K562 (cell line): ENCODE measurements around the gene EEF1A1. TPM values are rescaled to one million over a fixed set of nuclear protein-coding genes. Genes with fewer than 3 reads are reported as not detected.

Source experiments
- ATAC-seq: fragments of 200-7000 bp; cut with Tn5 transposase; 3 replicates; pipeline ENCODE4 v1.9.1; 2020; ENCODE audit warnings: moderate library complexity
- BruUV-seq: library from RNA; stranded (reverse); fragments of 400-500 nt; replicated peaks from 2 replicates; lab custom pipeline; 2021; lab: Mats Ljungman, UMichigan
- CTCF ChIA-PET: fragments of 300-600 bp; formaldehyde crosslinking; extraction: SDS; loops from one replicate; lab custom pipeline; 2021; ENCODE audit warnings: low intra/inter-chr PET ratio; lab: Yijun Ruan, JAX
- POLR2A ChIA-PET: fragments of 300-600, 350-650 bp; sonication (Branson Sonifier 250); formaldehyde crosslinking; extraction: SDS; loops from one replicate; lab custom pipeline; 2021; ENCODE audit warnings: antibody characterized with exemption, inconsistent platforms; lab: Yijun Ruan, JAX
- DNase-seq, 4 experiments: peaks; one replicate each; pipeline versions ENCODE4 v3.0.0 to v3.0.0-alpha.2; 2011 to 2018; ENCODE audit warnings: low spot score in 3 of 4, mixed read lengths in 3 of 4; ENCODE audit errors: extremely low read depth in 1 of 4
- FAIRE-seq: peaks from 2 replicates; lab custom pipeline; 2011; peaks lifted over from hg19 to GRCh38; lab: Jason Lieb, UNC
- H2AFZ ChIP-seq: 2 replicates; pipeline ENCODE4 v1.6.0; 2011; ENCODE audit warnings: low read depth, low read length, control low read depth, inconsistent platforms
- H3K27ac ChIP-seq: fragments of 200-600 bp; 3 replicates; pipeline ENCODE4 v1.8.0; 2011; ENCODE audit warnings: low read depth, mild to moderate bottlenecking, control low read depth, inconsistent platforms, low read length, moderate library complexity, mixed read lengths; ENCODE audit errors: extremely low read depth
- H3K27me3 ChIP-seq, 2 experiments: fragments of 300-600 bp in 1 of 2; 2 replicates in 1 of 2; 3 replicates in 1 of 2; pipeline versions ENCODE4 v1.6.0 to v1.8.0; 2011; ENCODE audit warnings: inconsistent platforms in 2 of 2, low read length in 2 of 2, mild to moderate bottlenecking in 1 of 2, mixed read lengths in 1 of 2, moderate library complexity in 1 of 2; ENCODE audit not compliant: control insufficient read depth in 2 of 2, insufficient read depth in 2 of 2
- H3K36me3 ChIP-seq: fragments of 300-600 bp; 3 replicates; pipeline ENCODE4 v1.8.0; 2011; ENCODE audit warnings: mild to moderate bottlenecking, low read length, inconsistent platforms; ENCODE audit not compliant: control insufficient read depth, insufficient read depth
- H3K4me1 ChIP-seq, 2 experiments: fragments of 200-600 bp in 1 of 2; replicated peaks in 1 of 2; 2 replicates in 1 of 2; 3 replicates in 1 of 2; pipeline versions ENCODE4 v1.5.1 to v1.8.0; 2011; ENCODE audit warnings: inconsistent platforms in 2 of 2, low read length in 2 of 2, mild to moderate bottlenecking in 1 of 2, mixed read lengths in 1 of 2, moderate library complexity in 1 of 2; ENCODE audit not compliant: control insufficient read depth in 2 of 2, insufficient read depth in 2 of 2
- H3K4me2 ChIP-seq: 2 replicates; pipeline ENCODE4 v1.6.1; 2011; ENCODE audit warnings: low read length, control low read depth, inconsistent platforms, mixed read lengths; ENCODE audit not compliant: insufficient read depth
- H3K4me3 ChIP-seq: fragments of 200-600 bp; sonication (generic), shearing (Covaris generic); 2 replicates; pipeline ENCODE4 v1.5.1; 2016; ENCODE audit warnings: control low read depth, inconsistent platforms
- H3K79me2 ChIP-seq: fragments of 200-600 bp; 3 replicates; pipeline ENCODE4 v1.8.0; 2011; ENCODE audit warnings: low read length, inconsistent platforms; ENCODE audit not compliant: control insufficient read depth, insufficient read depth
- H3K9ac ChIP-seq, 2 experiments: 2 replicates each; pipeline versions ENCODE4 v1.6.0 to v1.6.1; 2011; ENCODE audit warnings: low read depth in 2 of 2, low read length in 2 of 2, control low read depth in 1 of 2, inconsistent platforms in 1 of 2, mild to moderate bottlenecking in 1 of 2, mixed read lengths in 1 of 2; ENCODE audit not compliant: insufficient read depth in 1 of 2
- H3K9me1 ChIP-seq: one replicate; pipeline ENCODE4 v1.6.0; 2011; ENCODE audit warnings: inconsistent platforms, mild to moderate bottlenecking, low read length, moderate library complexity; ENCODE audit not compliant: control insufficient read depth, insufficient read depth
- H3K9me3 ChIP-seq: replicated peaks from 2 replicates; pipeline ENCODE4 v1.5.1; 2011; ENCODE audit warnings: low read depth, low read length, inconsistent platforms; ENCODE audit not compliant: control insufficient read depth, insufficient read depth
- H4K20me1 ChIP-seq: replicated peaks from 2 replicates; pipeline ENCODE4 v1.6.1; 2011; ENCODE audit warnings: low read length, inconsistent platforms, mixed read lengths; ENCODE audit not compliant: control insufficient read depth, insufficient read depth
- ETV1 ChIP-seq: fragments of 450-650 bp; conservative IDR thresholded peaks from 2 replicates; pipeline ENCODE4 v1.6.1; 2016; ENCODE audit warnings: missing genetic modification characterization, control low read depth, low read depth, missing compliant biosample characterization
- NR2C1 ChIP-seq, 2 experiments: fragments of 450-650 bp; IDR thresholded peaks; 2 replicates each; pipeline ENCODE4 v1.6.1; 2017; ENCODE audit warnings: mild to moderate bottlenecking in 2 of 2, antibody characterized with exemption in 1 of 2, inconsistent platforms in 1 of 2, missing compliant biosample characterization in 1 of 2, missing genetic modification characterization in 1 of 2
- NR2C2 ChIP-seq, 2 experiments: fragments of 200-800 bp in 1 of 2; sonication (Bioruptor generic) in 1 of 2; sonication (generic) in 1 of 2; formaldehyde crosslinking in 1 of 2; IDR thresholded peaks; 2 replicates each; pipeline versions ENCODE4 v1.6.1 to v1.8.0; 2016 to 2022; ENCODE audit warnings: mild to moderate bottlenecking in 1 of 2, missing compliant biosample characterization in 1 of 2, missing genetic modification characterization in 1 of 2, missing genetic modification reagents in 1 of 2
- WGBS: fragments of 100-300 bp; shearing (Covaris generic); methylation state at CpG from one replicate; pipeline ENCODE4 v1.1.6; 2016; ENCODE audit warnings: low coverage, mixed read lengths; ENCODE audit not compliant: insufficient coverage; ENCODE audit errors: missing lambda C conversion rate; 5-methylcytosine and 5-hydroxymethylcytosine counted together
- in situ Hi-C: fragments of 300-500 bp; cut with MboI; formaldehyde crosslinking; loops from 4 replicates; pipeline ENCODE4 v1.15.0; 2018; ENCODE audit warnings: inconsistent platforms, mixed read lengths
- intact Hi-C: fragments of 100-400 bp; cut with micrococcal nuclease; formaldehyde crosslinking; loops from 2 replicates; pipeline ENCODE4 v1.14.2; 2022
- polyA plus RNA-seq, 8 experiments: library from polyadenylated mRNA; depleted of rRNA in 4 of 8; stranded (reverse) in 5 of 8; unstranded in 3 of 8; fragments of >200 nt; fragmentation: Nextera tagmentation in 2 of 8; fragmentation: Illumina TruSeq in 1 of 8; extraction: Ambion mirVana in 2 of 8; extraction: Trizol in 1 of 8; gene quantifications; 2 replicates each; pipeline versions ENCODE4 v1.2.1 to v1.2.3, GENCODE V29; 2011 to 2014; ENCODE audit warnings: inconsistent platforms in 1 of 8, missing spikeins in 1 of 8
- total RNA-seq, 7 experiments: library from RNA; depleted of rRNA in 6 of 7; stranded (reverse); fragments of >200 nt in 6 of 7; fragmentation: Illumina TruSeq in 2 of 7; extraction: Trizol in 2 of 7; gene quantifications; 2 replicates each; pipeline versions ENCODE4 v1.2.1 to v1.2.3, GENCODE V29; 2011 to 2021; ENCODE audit warnings: low replicate concordance in 1 of 7
- TF ChIP-seq, protein P1 (sequence below): fragments of 250-450 bp; sonication (Bioruptor Pico); IDR thresholded peaks from 2 replicates; pipeline ENCODE4 v1.4.0; 2020

EEF1A1 gene
- total and polyA plus RNA-seq, 9 of the 15 experiments (the other 6 are each of a cell fraction or from before 2014, with no cell fraction given), result 6,453 to 17,323 (median 11,082) TPM

DNA sequence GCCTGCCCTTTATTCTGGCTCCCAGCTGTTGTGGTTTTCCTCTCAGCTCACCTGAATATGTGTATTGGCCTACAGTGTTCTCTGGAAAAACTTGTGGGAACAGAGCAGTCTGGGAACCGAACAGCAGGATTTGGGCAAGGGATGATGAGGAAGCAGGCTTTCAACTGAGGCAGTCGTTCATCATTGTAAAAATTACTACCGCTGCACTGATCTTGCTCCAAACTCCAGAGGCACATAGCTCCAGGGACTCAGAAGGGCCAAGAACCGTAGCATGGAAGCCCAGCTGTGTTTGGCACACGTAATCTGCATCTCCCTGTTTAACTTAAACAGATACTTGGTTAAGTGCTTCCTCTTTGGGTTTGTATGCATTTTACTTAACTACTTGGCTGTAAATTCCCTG is 48.3 kb upstream of the EEF1A1 start:
- Histone ChIP-seq H3K36me3 (no peaks in the 10 kb centered on the region), H4K20me1 (no peaks in the 10 kb centered on the region), H3K9me3 (no peaks in the 10 kb centered on the region), H3K4me2 (no peak overlapping the region), H2AFZ (no peak overlapping the region), H3K4me1 (peaks cover 4 to 16% of the 10 kb centered on the region in 2 experiments; a peak in 4 of 5 replicates), H3K27me3 (no peaks in the 10 kb centered on the region), H3K9ac (no peak overlapping the region), H3K9me1 (no peaks in the 10 kb centered on the region), H3K27ac (no peak overlapping the region), H3K79me2 (no peaks in the 10 kb centered on the region), H3K4me3 (no peak overlapping the region)
- no peak for FAIRE-seq
- ATAC-seq, result no peak
- BruUV-seq, result no TSS peak
- intact Hi-C loops, result no loop called here
- no peak for DNase-seq
- in situ Hi-C loops, result no loop called here
- no peak for TF ChIP-seq NR2C1 (IDR thresholded peaks at IDR 0.05)
- no peak for TF ChIP-seq NR2C1 (tag; IDR thresholded peaks at IDR 0.05)
- TF ChIP-seq ETV1 (tag), result no peak
- TF ChIP-seq NR2C2 (CRISPR knock-in tag; IDR thresholded peaks at IDR 0.05), result no peak
- no peak for TF ChIP-seq NR2C2 (tag; IDR thresholded peaks at IDR 0.05)
- TF ChIP-seq, protein P1, sequence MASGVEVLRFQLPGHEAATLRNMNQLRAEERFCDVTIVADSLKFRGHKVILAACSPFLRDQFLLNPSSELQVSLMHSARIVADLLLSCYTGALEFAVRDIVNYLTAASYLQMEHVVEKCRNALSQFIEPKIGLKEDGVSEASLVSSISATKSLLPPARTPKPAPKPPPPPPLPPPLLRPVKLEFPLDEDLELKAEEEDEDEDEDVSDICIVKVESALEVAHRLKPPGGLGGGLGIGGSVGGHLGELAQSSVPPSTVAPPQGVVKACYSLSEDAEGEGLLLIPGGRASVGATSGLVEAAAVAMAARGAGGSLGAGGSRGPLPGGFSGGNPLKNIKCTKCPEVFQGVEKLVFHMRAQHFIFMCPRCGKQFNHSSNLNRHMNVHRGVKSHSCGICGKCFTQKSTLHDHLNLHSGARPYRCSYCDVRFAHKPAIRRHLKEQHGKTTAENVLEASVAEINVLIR (CRISPR knock-in tag), result no peak
- ChIA-PET POLR2A (interaction anchor here (1.1 to 1.3 kb wide), 3 partner anchors 12 to 48 kb away, joined by 3 to 4 read pairs (median 3); no protein-coding TSS in a partner anchor), CTCF (no interaction called here)
- 41% methylated on average over 5 of the region's 5 CpGs for WGBS
